Choroid plexus epithelial cell (primary cell): ENCODE data around the gene CIDEA.

Experiments used
- DNase-seq: peaks from one replicate; pipeline ENCODE4 v3.0.0-alpha.2; 2010; ENCODE audit warnings: low read depth
- H3K4me3 ChIP-seq: 2 replicates; pipeline ENCODE4 v1.5.1; 2011; ENCODE audit warnings: low read depth, mild to moderate bottlenecking, control low read depth, low read length, moderate library complexity
- CTCF ChIP-seq: conservative IDR thresholded peaks from 2 replicates; pipeline ENCODE4 v1.5.1; 2011; ENCODE audit warnings: low read depth, mild to moderate bottlenecking, control low read depth, inconsistent platforms, low read length, moderate library complexity

CIDEA gene

DNA sequence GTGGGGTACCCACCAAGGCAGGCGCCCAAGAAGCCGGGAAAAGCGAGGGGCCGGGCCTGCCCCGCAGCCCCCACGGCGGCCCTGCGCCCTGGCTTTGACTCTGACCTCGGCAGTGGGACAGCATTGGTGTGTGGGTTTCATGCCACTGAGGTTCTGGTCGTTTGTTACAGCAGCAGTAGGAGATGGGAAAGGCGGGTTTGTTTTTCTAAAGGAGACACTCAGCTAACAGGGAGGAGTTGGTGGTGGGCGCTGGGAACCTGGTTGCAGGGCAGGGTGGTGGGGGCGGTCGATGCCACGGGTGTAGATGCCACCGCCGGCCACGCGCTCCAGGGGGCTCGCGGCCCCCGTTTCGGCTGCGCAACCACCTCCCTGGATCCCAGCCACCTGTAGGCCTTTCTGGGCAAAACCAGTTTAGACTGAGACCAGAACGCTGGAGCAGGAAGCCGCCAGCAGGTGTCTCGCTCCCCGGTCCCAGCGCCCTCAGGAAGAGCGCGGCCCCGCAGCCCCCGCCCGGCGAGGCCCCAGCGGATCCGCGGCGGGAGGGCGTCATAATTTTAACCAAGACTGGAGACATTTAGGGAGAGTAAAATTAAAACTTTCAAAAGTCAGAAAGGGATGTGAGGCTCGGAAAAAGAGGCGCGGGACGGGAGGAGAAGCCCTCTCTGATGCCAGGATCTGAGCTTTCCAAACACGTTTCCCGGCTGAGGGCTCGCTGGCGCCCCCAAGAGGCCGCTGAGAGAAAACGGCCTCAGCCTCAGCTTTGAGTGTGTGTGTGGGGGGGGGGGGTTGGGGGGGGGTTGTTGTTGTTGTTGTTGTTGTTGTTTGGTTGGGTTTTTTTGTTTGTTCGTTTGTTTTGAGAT is 17.4 kb downstream of the CIDEA start:
- peak overlapping the region; percentile 56 for H3K4me3 ChIP-seq
- peak; percentile 82 for DNase-seq
- TF ChIP-seq CTCF = peak; percentile 72

DNA sequence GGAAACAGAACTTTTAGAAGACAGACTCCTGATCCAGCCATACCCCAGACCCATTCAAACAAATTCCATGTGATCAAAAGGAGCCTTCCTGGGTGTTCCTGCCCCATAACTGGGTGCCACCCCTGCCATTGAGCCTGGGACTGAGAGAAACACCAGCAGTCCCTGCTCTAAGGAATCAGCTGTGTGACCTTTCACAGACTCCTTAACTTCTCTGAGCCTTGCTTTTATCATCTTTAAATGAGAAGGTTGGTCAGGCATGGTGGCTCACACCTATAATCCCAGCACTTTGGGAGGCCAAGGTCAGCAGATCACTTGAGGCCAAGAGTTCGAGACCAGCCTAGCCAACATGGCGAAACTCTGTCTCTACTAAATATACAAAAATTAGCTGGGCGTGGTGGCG is 20.6 kb downstream of the CIDEA start:
- no peak for TF ChIP-seq CTCF
- no peak for DNase-seq
- no peak overlapping the region for H3K4me3 ChIP-seq

- no peak overlapping the region for H3K4me3 ChIP-seq
- DNase-seq = no peak
- no peak for TF ChIP-seq CTCF
Measured at GRCh38 chr18:12276736-12277554, 22.8 kb downstream of the CIDEA start.

GRCh38 chr18:12278215-12278671 is 24.1 kb downstream of the CIDEA start:
- no peak for DNase-seq
- peak overlapping the region; percentile 44 for H3K4me3 ChIP-seq

DNA sequence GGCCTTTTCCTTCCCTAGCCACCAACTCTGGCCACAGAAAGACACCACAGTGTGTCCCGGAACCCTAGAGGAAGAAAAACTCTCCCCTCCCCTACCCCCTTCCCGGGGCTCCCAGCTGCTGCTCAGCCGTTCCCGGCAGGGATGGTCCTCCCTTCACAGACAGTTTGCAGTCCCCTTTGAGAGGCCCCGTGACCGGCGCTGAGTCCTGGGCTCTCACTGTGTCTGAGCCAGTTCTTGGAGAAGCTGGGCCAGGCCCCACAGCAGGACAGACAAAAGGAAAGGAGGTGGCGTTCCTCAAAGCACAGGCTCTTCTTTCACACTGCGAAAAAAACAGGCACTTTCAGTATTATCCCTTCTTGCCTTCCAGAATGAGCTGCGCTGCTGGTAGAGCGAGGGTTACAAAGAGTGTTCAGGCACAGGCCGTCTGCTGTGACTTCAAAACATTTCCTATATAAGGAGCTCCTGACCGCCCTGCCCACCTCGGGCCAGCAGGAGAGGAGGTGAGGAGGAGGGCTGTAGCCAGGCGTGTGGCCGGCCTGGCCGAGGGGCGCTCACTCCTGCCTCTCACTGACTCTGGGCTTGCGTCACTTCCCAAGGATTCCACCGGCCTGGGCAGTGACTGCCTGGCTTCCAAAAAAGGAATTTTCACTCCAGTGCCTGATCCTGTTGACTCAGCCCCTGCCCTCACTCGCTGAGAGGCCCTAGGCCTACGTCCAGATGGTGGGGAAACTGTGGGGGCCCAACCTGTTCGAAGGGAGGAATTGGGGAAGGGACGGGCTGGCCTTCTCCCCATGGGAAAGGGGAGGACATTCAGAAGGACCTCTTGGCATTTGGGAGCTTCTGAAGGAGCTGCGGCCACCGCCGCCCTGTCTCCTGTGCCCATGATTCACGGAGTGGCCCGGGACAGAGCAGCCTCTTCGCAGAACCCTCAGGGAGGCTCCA is 24.9 kb downstream of the CIDEA start:
- no peak for TF ChIP-seq CTCF
- peak; percentile 95 for DNase-seq
- H3K4me3 ChIP-seq = peak overlapping the region; percentile 44

More at GRCh38 chr18:12278215-12278671, 24.1 kb downstream of the CIDEA start:
- peak; percentile 25 for TF ChIP-seq CTCF

DNA sequence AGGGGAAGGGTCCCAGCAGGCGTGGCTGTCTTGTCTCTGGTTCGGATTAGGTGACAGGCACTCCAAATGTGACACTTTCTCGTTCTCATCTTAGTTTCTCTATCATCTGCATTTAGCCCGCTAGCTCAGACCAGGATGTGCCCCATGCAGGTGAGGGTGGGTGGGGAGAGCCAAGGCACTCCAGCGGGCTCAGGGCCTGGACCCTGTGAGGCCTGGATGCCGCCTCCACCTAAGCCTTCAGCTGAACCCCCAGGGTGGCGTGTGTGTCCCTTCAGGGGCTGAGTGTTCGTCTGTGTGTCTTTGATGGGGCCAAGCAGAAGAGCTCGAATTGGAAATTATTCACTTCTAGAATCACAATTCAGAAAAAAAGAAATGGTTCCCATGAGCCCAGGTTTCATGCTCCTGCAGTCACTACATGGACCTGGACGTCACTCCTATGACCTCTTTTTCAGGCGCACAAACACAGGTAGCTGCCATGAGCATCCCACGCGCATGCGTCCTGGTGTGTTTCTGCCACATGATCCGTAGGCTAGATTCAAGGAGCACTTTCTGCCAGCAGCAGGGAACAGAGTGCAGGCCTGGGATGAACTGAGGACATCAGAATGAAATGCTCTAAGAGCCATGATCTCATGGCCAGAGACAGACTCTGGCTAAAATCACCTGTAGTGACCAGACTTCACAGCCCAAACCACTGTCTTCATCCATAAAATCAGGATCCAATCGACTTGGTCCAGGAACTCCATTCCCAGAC is 25.8 kb downstream of the CIDEA start:
- DNase-seq = no peak
- H3K4me3 ChIP-seq = no peak overlapping the region
- no peak for TF ChIP-seq CTCF
